GM21515 (cell line): ENCODE measurements around the gene FOXN4.

Experiments
- ATAC-seq: cut with Tn5 transposase; IDR thresholded peaks from one replicate; pipeline ENCODE4 v1.9.1; 2021; ENCODE audit not compliant: unreplicated experiment

Gene FOXN4

GRCh38 chr12:109281452-109281851 is 27.6 kb downstream of the FOXN4 start:
- ATAC-seq: no peak

- no peak for ATAC-seq
Observed at GRCh38 chr12:109279525-109279924, 29.6 kb downstream of the FOXN4 start.

GRCh38 chr12:109278912-109279311 is 30.2 kb downstream of the FOXN4 start:
- ATAC-seq: no peak

GRCh38 chr12:109277899-109278762 is 31.0 kb downstream of the FOXN4 start:
- no peak for ATAC-seq

DNA sequence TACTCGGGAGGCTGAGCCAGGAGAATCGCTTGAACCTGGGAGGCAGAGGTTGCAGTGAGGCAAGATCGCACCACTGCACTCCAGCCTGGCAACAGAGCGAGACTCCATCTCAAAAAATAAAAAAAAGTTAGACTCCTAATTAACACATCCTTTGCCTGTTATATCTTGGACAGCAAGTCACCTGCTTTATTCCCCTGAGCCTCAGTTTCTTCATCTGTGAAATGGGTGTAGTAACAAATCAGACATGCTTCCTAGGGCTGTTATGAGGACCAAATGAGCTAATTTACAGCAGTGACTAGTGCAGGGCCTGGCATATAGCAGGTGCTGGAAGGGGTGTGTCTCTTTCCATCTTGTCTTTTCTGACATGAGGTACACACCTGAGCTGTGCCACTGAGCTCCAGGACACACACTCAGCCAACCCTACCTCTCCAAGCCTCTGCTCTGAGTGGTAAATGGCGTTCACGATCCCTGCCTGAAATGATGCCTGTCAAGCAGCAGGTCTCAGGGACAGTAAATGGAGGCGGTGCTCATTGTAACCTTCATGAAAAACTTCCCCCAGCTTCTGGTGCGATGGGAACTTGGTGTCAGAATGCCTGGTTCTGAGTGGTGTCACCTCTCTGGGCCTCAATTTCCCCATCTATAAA is 31.7 kb downstream of the FOXN4 start:
- ATAC-seq: no peak

DNA sequence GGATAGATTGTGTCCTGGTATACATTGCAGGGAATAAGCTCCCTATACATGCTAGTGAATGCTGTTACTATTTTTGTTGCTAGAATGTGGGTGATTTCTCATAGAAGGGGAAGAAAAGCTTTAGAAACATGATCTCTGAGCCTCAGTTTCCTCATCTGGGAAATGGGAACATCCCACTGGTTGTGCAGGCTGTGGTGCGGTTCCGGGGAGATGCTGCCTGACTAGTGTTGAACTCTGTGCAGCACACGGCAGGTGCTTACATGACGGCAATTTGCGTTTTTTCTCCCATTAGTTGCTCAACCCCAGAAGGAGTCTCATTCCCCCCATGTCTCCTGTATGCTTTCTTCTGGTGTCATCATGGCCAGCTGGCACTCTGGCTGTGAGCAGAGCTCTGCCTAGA is 32.9 kb downstream of the FOXN4 start:
- ATAC-seq: no peak

- no peak for ATAC-seq
Observed at GRCh38 chr12:109275173-109275572, 33.9 kb downstream of the FOXN4 start.

GRCh38 chr12:109274381-109274780 is 34.7 kb downstream of the FOXN4 start:
- ATAC-seq: no peak

- ATAC-seq: no peak
Observed at GRCh38 chr12:109273354-109273753, 35.7 kb downstream of the FOXN4 start.

DNA sequence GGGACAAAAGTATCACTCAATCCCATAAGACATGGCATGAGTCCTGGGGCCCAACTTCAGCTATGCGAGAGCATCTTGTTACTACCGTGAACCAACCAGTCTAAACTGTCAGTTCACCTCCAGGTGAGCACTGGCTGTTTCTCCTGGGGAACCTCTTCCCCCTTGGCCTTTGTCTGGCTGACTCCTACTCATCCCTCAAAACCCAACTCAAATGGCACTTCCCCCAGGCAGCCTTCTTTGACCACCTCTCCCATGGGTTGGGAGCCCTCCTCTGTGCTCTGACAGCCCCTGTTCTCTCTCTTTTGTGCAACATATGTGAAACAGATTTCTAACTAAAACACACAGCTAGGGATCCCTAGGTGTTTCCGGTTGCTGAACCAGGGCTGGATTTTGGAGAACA is 37.7 kb downstream of the FOXN4 start:
- ATAC-seq: no peak

DNA sequence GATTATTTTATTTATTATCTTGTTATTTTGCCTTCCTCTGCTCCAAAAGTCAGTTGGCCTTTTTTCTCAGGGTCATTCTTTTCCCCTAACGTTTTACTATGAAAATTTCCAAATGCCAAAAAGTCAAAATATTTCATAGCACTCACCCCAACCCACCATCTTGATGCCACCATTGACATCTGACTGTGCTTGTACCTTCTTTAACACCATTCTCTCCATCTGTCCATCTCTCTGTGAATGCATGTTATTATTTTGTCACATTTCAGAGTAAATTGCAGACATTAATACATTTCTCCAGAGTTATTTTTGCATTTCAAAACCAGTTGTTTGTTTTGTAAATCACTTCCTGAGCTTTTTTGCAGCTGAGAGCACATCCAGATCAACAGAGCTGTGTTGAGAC is 38.6 kb downstream of the FOXN4 start:
- ATAC-seq: no peak

- no peak for ATAC-seq
Observed at GRCh38 chr12:109269428-109269827, 39.7 kb downstream of the FOXN4 start.

DNA sequence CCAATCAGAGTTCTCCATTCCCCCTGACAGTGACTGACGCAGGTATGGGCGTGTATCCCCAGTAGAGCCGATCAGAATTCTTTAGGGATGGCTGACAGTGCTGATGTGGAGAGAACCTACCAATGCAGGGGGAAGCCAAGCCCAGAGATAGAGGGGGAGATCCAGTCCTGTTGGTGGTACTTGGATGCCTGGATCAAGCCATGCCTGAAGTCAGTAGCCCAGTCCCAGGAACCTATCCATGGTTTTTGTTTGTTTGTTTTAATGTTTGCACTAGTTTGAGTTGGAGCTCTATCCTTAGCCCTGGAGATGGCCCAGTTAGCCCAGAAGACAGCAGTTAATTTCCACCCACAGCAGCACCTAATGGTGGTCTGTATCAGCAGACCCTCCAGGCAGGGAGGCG is 40.2 kb downstream of the FOXN4 start:
- no peak for ATAC-seq

- no peak for ATAC-seq
Observed at GRCh38 chr12:109267361-109267760, 41.7 kb downstream of the FOXN4 start.

- ATAC-seq: no peak
Observed at GRCh38 chr12:109266106-109266879, 42.8 kb downstream of the FOXN4 start.

- ATAC-seq: no peak
Observed at GRCh38 chr12:109264943-109265650, 44.0 kb downstream of the FOXN4 start.

GRCh38 chr12:109264095-109264942 is 44.8 kb downstream of the FOXN4 start:
- ATAC-seq: no peak

- ATAC-seq: no peak
Observed at GRCh38 chr12:109263439-109263838, 45.6 kb downstream of the FOXN4 start.

- no peak for ATAC-seq
Observed at GRCh38 chr12:109261939-109262338, 47.1 kb downstream of the FOXN4 start.

DNA sequence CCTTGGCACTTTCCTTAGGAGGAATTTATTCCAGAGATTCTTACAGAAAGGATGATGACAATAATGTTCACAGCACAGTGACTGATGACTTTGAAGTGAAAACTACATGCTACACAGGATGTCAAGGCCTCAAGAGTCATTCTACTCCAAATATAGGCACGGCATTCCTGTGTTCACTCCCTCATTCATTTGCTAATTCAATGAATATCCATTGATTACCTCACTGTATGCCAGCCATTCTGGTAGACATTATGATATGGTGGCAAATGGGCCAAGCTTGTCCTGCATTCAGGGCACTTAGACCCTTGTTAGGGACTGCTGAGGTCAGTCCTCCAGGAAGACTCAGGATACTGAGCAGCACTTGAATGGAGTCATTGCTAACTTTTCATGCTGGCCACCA is 48.0 kb downstream of the FOXN4 start:
- no peak for ATAC-seq
